Skeletal muscle cell (primary cell): ENCODE measurements around the gene GP2.
"Not testable (repeated sequence)": the region's sequence is repeated elsewhere in the genome, so short reads cannot be mapped to it uniquely, and the experiment has no call there.

Source experiments
- DNase-seq: peaks from one replicate; pipeline ENCODE4 v3.0.0-alpha.2; 2010; ENCODE audit warnings: low read depth
- H3K4me3 ChIP-seq: 2 replicates; pipeline ENCODE4 v1.5.1; 2011; ENCODE audit warnings: low read depth, mild to moderate bottlenecking, control low read depth, low read length, moderate library complexity

GP2 gene

GRCh38 chr16:20329392-20330138, 2.3 kb upstream of the GP2 start:
- no peak overlapping the region for H3K4me3 ChIP-seq
- DNase-seq: no peak

- H3K4me3 ChIP-seq: no peak overlapping the region
- no peak for DNase-seq
Measured at GRCh38 chr16:20326321-20326720, 992 bp downstream of the GP2 start.

DNA sequence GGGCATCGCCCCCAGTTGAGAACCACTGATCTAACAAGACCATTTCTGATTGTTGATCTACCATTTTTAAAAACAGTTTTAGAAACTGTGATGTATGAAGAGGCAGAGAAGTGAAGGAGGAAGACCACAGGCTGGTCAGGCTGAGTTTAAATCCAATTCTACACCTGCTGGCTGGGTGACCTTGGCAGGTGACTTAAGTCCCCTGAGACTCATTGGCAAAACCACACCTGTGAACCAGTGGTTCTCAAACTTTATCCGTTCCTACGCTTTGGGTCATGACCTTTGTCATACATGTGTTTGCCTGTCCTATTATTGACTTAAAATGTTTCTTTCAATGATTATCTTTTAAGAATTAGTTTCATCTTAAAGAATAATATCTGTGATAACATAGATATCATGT, 2.3 kb downstream of the GP2 start:
- no peak overlapping the region for H3K4me3 ChIP-seq
- no peak for DNase-seq

- no peak overlapping the region for H3K4me3 ChIP-seq
- DNase-seq: no peak
Measured at GRCh38 chr16:20323591-20324117, 3.7 kb downstream of the GP2 start.

GRCh38 chr16:20322696-20323095, 4.6 kb downstream of the GP2 start:
- no peak for DNase-seq

GRCh38 chr16:20321671-20322070, 5.6 kb downstream of the GP2 start:
- DNase-seq: no peak
- no peak overlapping the region for H3K4me3 ChIP-seq

More at GRCh38 chr16:20322696-20323095, 4.6 kb downstream of the GP2 start:
- H3K4me3 ChIP-seq: no peak overlapping the region

GRCh38 chr16:20321051-20321450, 6.3 kb downstream of the GP2 start:
- H3K4me3 ChIP-seq, DNase-seq: not testable (repeated sequence)

DNA sequence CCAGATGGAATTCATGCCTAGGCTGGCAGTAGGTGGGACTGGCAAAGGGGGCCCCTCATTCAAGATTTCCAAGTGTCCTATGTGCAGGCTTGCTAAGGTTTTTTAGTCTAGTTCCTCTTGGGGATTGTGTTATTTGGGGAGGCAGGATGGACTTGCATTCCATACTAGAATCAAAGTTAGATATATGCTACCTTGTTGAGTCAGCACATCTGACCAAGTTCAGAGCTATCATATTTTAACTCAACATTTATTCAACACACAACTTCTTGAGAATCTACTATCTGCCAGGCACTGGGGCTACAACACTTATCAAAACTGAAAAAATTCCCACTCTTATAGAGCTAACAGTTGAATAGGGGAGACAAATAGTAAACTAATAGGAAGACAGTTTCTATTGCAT, 6.7 kb downstream of the GP2 start:
- no peak overlapping the region for H3K4me3 ChIP-seq
- no peak for DNase-seq

- DNase-seq: no peak
- H3K4me3 ChIP-seq: no peak overlapping the region
Measured at GRCh38 chr16:20320178-20320577, 7.1 kb downstream of the GP2 start.

DNA sequence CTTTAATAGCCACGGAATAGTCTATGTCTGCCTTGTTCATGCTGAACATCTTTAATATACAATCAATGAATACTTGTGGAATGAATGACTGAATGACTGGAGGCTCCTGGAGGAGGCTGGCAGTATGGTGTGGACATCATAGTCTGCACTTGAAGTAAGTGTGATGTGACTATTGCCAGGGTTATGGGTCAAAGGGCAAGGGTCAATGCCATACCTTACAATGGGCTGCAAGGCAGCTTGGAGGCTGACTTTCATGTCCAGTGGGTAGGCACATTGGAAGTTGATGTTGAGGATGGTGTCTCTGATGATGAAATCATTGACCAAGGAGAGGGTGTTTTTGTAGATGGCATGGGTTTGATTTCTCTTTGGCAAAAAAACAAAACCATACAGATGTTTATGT, 7.9 kb downstream of the GP2 start:
- H3K4me3 ChIP-seq: no peak overlapping the region
- DNase-seq: no peak

- no peak for DNase-seq
- no peak overlapping the region for H3K4me3 ChIP-seq
Measured at GRCh38 chr16:20318437-20318836, 8.9 kb downstream of the GP2 start.

GRCh38 chr16:20318006-20318405, 9.3 kb downstream of the GP2 start:
- H3K4me3 ChIP-seq: no peak overlapping the region
- no peak for DNase-seq

- no peak overlapping the region for H3K4me3 ChIP-seq
- no peak for DNase-seq
Measured at GRCh38 chr16:20317117-20317516, 10.2 kb downstream of the GP2 start.

DNA sequence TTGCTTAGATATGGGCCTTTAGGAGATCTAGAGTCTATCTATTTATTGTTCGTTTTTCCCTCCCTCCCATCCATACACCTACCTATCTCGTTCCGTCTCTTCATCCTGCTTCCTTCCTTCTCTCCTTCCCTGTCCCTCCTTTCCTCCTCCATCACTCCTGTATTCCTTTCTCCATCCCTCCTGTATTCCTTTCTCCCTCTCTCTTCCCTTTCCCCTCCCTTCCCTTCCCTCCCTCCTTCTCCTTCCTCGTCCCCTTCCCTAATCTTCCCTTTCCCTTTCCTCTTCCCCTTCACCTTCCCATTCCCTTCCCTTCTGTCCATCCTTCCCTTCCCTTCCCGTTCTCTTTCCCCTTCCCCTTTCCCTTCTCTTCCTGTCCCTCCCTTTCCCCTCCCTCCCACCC, 10.6 kb downstream of the GP2 start:
- no peak overlapping the region for H3K4me3 ChIP-seq
- DNase-seq: no peak

- no peak for DNase-seq
- H3K4me3 ChIP-seq: no peak overlapping the region
Measured at GRCh38 chr16:20315764-20316163, 11.5 kb downstream of the GP2 start.

DNA sequence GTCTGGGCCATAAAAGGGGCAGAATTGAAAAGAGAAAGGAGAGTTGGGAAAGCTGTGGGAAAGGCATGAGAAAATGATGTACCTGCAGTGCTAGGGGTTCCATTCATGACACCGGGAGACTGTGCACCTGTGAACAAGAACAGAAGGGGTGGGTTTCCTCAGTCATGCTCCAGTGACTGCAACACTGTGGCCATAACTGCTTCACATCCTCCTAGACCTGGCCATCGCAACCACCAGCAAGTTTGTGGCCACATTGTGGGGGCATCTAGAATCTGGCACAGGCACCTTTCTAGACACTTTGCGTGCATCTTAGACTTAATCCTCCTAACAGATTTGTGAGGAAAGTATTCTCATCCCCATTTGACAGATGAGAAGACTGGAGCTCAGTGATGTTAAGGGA, 12.7 kb downstream of the GP2 start:
- no peak overlapping the region for H3K4me3 ChIP-seq
- DNase-seq: no peak

- DNase-seq: no peak
- H3K4me3 ChIP-seq: no peak overlapping the region
Measured at GRCh38 chr16:20313741-20314140, 13.6 kb downstream of the GP2 start.

DNA sequence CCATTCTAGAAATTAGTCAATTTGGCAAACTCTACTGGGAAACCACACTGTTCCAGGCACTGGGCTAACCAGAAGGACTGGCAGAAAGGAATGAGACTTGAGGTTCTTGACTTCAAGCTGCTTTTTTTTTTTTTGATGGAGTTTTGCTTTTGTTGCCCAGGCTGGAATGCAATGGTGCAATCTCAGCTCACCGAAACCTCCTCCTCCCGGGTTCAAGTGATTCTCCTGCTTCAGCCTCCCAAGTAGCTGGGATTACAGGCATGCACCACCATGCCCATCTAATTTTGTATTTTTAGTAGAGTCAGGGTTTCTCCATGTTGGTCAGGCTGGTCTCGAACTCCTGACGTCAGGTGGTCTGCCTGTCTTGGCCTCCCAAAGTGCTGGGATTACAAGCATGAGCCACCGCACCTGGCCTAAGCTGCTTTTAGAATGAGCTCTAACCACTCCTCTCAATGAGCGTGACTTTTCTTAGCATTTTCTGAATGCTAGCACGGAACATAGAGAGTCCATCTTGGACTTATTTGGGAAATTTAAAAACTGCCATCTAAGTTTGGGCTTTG, 14.7 kb downstream of the GP2 start:
- not testable (repeated sequence) for DNase-seq, H3K4me3 ChIP-seq

DNA sequence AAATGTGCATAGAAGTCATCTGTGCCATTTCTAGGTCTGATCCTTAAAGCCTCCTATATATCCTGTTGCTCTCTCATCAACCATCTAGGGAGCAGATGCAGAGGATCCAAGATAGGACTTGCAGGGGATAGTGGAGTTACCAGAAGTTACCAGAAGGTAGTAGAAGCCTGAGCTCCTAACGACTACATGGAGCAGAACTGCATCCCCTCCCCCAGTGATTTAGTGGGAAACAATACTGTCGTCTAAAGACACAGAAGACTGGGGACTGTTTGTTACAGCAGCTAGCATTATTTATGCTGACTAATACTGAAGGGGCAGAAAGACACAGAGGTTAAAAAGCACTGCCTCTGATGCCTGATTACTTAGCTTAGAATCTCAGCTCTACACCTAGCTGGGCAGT, 15.8 kb downstream of the GP2 start:
- no peak for DNase-seq
- no peak overlapping the region for H3K4me3 ChIP-seq

- no peak for DNase-seq
- no peak overlapping the region for H3K4me3 ChIP-seq
Measured at GRCh38 chr16:20310421-20311395, 16.6 kb downstream of the GP2 start.
